Hematopoietic multipotent progenitor cell (in vitro differentiated cells): ENCODE results near the gene CMIP. TPM values are rescaled to one million over a fixed set of nuclear protein-coding genes. Genes with fewer than 3 reads are reported as not detected.
"Not testable (repeated sequence)": the region's sequence is repeated elsewhere in the genome, so short reads cannot be mapped to it uniquely, and the experiment has no call there.

Source experiments
- DNase-seq, 3 donors: peaks; one replicate each; pipeline ENCODE4 v3.0.0-alpha.2; 2011 to 2015; ENCODE audit warnings: low read depth in 2 of 3, low spot score in 2 of 3
- total RNA-seq: library from RNA; depleted of rRNA; stranded (reverse); fragments of >200 nt; gene quantifications from one replicate; pipeline ENCODE4 v1.2.3, GENCODE V29; 2012

CMIP gene
- total RNA-seq, 1 donor: 45.2 TPM

- DNase-seq: peak in 1 of 3 donors; percentile 89
Observed at GRCh38 chr16:81513204-81514040, 68.8 kb downstream of the CMIP start.

- DNase-seq: peak in 1 of 3 donors; percentile 64
Observed at GRCh38 chr16:81514041-81514559, 69.5 kb downstream of the CMIP start.

- DNase-seq: peak in 1 of 3 donors; percentile 43
Observed at GRCh38 chr16:81514568-81515258, 70.1 kb downstream of the CMIP start.

- DNase-seq: no peak
Observed at GRCh38 chr16:81515281-81515680, 70.7 kb downstream of the CMIP start.

- DNase-seq: no peak
Observed at GRCh38 chr16:81515721-81516120, 71.1 kb downstream of the CMIP start.

GRCh38 chr16:81516478-81517149 is 72.0 kb downstream of the CMIP start:
- no peak for DNase-seq

GRCh38 chr16:81517150-81517499 is 72.5 kb downstream of the CMIP start:
- DNase-seq: no peak

GRCh38 chr16:81517629-81518438 is 73.2 kb downstream of the CMIP start:
- DNase-seq: no peak

- no peak for DNase-seq
Observed at GRCh38 chr16:81518439-81518757, 73.8 kb downstream of the CMIP start.

- no peak for DNase-seq
Observed at GRCh38 chr16:81519301-81520150, 74.9 kb downstream of the CMIP start.

GRCh38 chr16:81520151-81520470 is 75.5 kb downstream of the CMIP start:
- DNase-seq: no peak

GRCh38 chr16:81520560-81521135 is 76.0 kb downstream of the CMIP start:
- DNase-seq: no peak

GRCh38 chr16:81521141-81521626 is 76.6 kb downstream of the CMIP start:
- DNase-seq: peak in 2 of 3 donors; percentile 36 to 38

- peak in 1 of 3 donors; percentile 20 for DNase-seq
Observed at GRCh38 chr16:81522108-81522701, 77.6 kb downstream of the CMIP start.

- not testable (repeated sequence) for DNase-seq
Observed at GRCh38 chr16:81522851-81523250, 78.2 kb downstream of the CMIP start.

GRCh38 chr16:81523387-81524115 is 78.9 kb downstream of the CMIP start:
- no peak for DNase-seq

GRCh38 chr16:81524382-81524781 is 79.8 kb downstream of the CMIP start:
- DNase-seq: no peak

- not testable (repeated sequence) for DNase-seq
Observed at GRCh38 chr16:81524885-81525284, 80.3 kb downstream of the CMIP start.
